Measurements from ENCODE around the gene TMEM135.

- no peak for TF ChIP-seq CTCF (IDR thresholded peaks at IDR 0.05)
- TF ChIP-seq EZH2 (IDR thresholded peaks at IDR 0.05) = no peak
Measured at GRCh38 chr11:87101956-87102580, 64.3 kb downstream of the TMEM135 start.

Data from neural progenitor cell (in vitro differentiated cells).